ENCODE measurements around the gene GTPBP4. TPM values are rescaled to one million over a fixed set of nuclear protein-coding genes. Genes with fewer than 3 reads are reported as not detected.

Gene GTPBP4
- total and polyA plus RNA-seq, 2 experiments from 2014 or later: 42.1 to 49.7 TPM

DNA sequence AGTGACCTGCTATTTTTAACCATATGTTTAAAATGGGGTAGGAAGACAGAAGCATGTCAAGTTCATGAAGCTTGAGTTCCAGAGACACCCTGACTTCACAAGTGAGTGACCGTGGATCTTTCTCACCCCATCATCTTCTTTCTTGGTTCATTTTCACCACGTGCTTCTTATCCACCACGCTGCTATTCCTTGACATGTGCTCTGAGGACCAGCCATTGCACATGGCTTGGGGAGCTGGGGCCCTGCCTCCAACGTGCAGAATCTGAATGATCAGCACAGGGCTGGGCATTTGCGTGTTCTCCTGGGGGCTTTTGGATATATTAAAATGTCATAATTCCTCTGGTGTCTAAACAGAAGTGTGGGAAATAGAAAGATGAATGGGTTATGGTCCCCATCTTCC, 25.0 kb upstream of the GTPBP4 start:
- Histone ChIP-seq H3K4me3 (no peak overlapping the region), H3K27ac (no peak overlapping the region), H3K27me3 (no peaks in the 10 kb centered on the region), H3K9me3 (ENCODE audit: low read depth) (no peaks in the 10 kb centered on the region), H3K4me1 (ENCODE audit: low read depth) (no peaks in the 10 kb centered on the region), H3K36me3 (no peaks in the 10 kb centered on the region)
- TF ChIP-seq CTCF (IDR thresholded peaks at IDR 0.05; ENCODE audit: low read depth, low read length): no peak
- no peak for DNase-seq (ENCODE audit: low read depth in 1 of 2, low spot score in 1 of 2)

- no peak for TF ChIP-seq CTCF (IDR thresholded peaks at IDR 0.05; ENCODE audit: low read depth, low read length)
- Histone ChIP-seq H3K27ac (no peak overlapping the region), H3K27me3 (no peaks in the 10 kb centered on the region), H3K4me1 (ENCODE audit: low read depth) (no peaks in the 10 kb centered on the region), H3K36me3 (no peaks in the 10 kb centered on the region), H3K9me3 (ENCODE audit: low read depth) (no peaks in the 10 kb centered on the region), H3K4me3 (no peak overlapping the region)
- DNase-seq (ENCODE audit: low read depth in 1 of 2, low spot score in 1 of 2): no peak
Measured at GRCh38 chr10:963655-964054, 24.6 kb upstream of the GTPBP4 start.

DNA sequence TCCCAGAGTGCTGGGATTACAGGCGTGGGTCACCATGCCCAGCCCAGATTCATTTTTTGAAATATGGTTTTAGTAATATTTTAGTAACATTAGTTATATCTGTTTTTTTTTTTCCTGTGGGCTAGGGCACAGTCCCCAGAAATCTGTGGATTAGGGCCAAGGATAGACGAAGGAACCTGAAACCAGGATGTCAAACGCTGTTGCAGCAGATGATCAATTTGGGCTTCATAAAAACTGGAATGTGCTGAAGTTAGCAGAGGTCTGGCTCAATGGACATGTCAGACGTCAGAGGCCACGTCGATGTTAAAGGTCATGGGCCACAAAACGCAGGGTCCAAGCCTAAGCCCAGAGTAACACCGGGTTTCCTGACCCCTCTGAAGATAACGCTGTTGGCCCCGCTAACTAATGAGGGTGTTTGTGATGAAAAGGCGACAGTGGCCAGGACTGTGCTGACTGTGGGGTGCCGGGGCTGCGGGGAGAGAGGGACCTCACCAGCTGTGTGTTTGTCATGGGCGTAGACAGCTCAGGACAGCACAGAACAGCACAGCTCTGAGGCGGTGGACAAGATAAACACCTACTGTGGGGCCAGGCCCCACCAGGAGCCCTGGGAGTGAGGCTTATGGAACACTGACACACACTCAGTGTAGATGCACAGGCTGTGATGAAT, 23.8 kb upstream of the GTPBP4 start:
- Histone ChIP-seq H3K27me3 (no peaks in the 10 kb centered on the region), H3K4me3 (no peak overlapping the region), H3K4me1 (ENCODE audit: low read depth) (no peaks in the 10 kb centered on the region), H3K9me3 (ENCODE audit: low read depth) (no peaks in the 10 kb centered on the region), H3K36me3 (no peaks in the 10 kb centered on the region), H3K27ac (no peak overlapping the region)
- DNase-seq (ENCODE audit: low read depth in 1 of 2, low spot score in 1 of 2): no peak
- TF ChIP-seq CTCF (IDR thresholded peaks at IDR 0.05; ENCODE audit: low read depth, low read length): no peak

GRCh38 chr10:964988-965417, 23.2 kb upstream of the GTPBP4 start:
- no peaks in the 10 kb centered on the region for H3K27me3 ChIP-seq
- H3K36me3 ChIP-seq: no peaks in the 10 kb centered on the region
- H3K4me1 ChIP-seq (ENCODE audit: low read depth): peaks cover 2% of the 10 kb centered on the region
- H3K27ac ChIP-seq: no peak overlapping the region
- H3K4me3 ChIP-seq: no peak overlapping the region
- H3K9me3 ChIP-seq (ENCODE audit: low read depth): no peaks in the 10 kb centered on the region
- no peak for DNase-seq (ENCODE audit: low read depth in 1 of 2, low spot score in 1 of 2)
- no peak for TF ChIP-seq CTCF (IDR thresholded peaks at IDR 0.05; ENCODE audit: low read depth, low read length)

GRCh38 chr10:966466-967235, 21.6 kb upstream of the GTPBP4 start:
- H3K4me1 ChIP-seq (ENCODE audit: low read depth): peaks cover 11% of the 10 kb centered on the region
- no peak overlapping the region for H3K27ac ChIP-seq
- no peaks in the 10 kb centered on the region for H3K36me3 ChIP-seq
- no peak for TF ChIP-seq CTCF (IDR thresholded peaks at IDR 0.05; ENCODE audit: low read depth, low read length)
- no peak for DNase-seq (ENCODE audit: low read depth in 1 of 2, low spot score in 1 of 2)
- no peak overlapping the region for H3K4me3 ChIP-seq
- H3K27me3 ChIP-seq: no peaks in the 10 kb centered on the region
- no peaks in the 10 kb centered on the region for H3K9me3 ChIP-seq (ENCODE audit: low read depth)

Measured in cardiac muscle cell (in vitro differentiated cells and primary cell).